Ectodermal cell (in vitro differentiated cells): ENCODE data around the gene GLRA2.
"Not testable (repeated sequence)": the region's sequence is repeated elsewhere in the genome, so short reads cannot be mapped to it uniquely, and the experiment has no call there.

Experiments used
- H3K27ac ChIP-seq: 2 replicates; pipeline ENCODE4 v1.7.0; 2013; ENCODE audit warnings: mild to moderate bottlenecking, low read depth, low read length; ENCODE audit not compliant: insufficient read depth, poor library complexity, severe bottlenecking
- H3K27me3 ChIP-seq: 2 replicates; pipeline ENCODE4 v1.7.0; 2013; ENCODE audit warnings: mild to moderate bottlenecking, low read length; ENCODE audit not compliant: insufficient read depth, control insufficient read depth, poor library complexity, severe bottlenecking
- H3K36me3 ChIP-seq: one replicate; pipeline ENCODE4 v1.7.0; 2013; ENCODE audit warnings: low read length; ENCODE audit not compliant: control insufficient read depth, insufficient read depth
- H3K4me1 ChIP-seq: one replicate; pipeline ENCODE4 v1.7.0; 2013; ENCODE audit warnings: low read length; ENCODE audit not compliant: control insufficient read depth, insufficient read depth
- H3K4me3 ChIP-seq: 2 replicates; pipeline ENCODE4 v1.7.0; 2013; ENCODE audit warnings: low read depth, low read length, control low read depth; ENCODE audit not compliant: insufficient read depth
- H3K9me3 ChIP-seq: 2 replicates; pipeline ENCODE4 v1.7.0; 2013; ENCODE audit warnings: mild to moderate bottlenecking, low read length, moderate library complexity; ENCODE audit not compliant: control insufficient read depth
- WGBS, 2 experiments: methylation state at CpG; one replicate each; pipeline ENCODE4 v1.1.7; 2013; ENCODE audit warnings: missing lambda C conversion rate in 2 of 2; 5-methylcytosine and 5-hydroxymethylcytosine counted together

The GLRA2 gene

DNA sequence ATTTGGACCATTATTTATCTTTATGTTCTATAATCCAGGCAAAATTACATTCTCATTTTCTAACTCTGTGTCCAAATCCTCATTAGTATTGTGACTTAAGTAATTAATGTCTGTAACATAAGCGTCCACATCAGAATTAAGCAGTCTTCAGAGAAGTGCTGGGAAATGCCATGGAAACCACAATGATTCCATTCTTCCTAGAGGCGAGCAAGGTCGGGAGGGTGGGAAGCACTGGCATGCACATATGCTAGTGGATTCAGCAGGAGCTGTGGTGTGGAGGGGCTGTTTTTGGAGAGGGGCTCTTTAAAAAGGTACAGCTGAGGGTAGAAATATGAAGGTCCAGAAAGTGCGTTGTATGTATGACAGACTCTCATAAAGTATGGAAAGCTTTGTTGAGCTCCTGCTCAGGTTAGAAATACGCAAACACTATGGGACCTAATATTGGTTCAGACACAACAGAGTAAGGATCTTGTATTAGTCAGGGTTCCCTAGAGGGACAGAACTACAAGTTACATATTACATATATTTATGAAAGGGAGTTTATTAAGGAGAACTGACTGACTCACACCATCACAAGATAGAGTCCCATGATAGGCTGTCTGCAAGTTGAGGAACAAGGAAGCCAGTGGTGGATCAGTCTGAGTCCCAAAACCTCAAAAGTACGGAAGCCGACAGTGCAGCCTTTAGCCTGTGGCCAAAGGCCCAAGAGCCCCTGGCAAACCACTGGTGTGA, 61.5 kb downstream of the GLRA2 start:
- Histone ChIP-seq H3K9me3 (no peaks in the 10 kb centered on the region), H3K27me3 (no peaks in the 10 kb centered on the region), H3K4me3 (no peak overlapping the region), H3K27ac (no peak overlapping the region), H3K4me1 (no peaks in the 10 kb centered on the region), H3K36me3 (no peaks in the 10 kb centered on the region)
- WGBS, 2 experiments, result 93 to 94% methylated on average over 7 of the region's 7 CpGs

DNA sequence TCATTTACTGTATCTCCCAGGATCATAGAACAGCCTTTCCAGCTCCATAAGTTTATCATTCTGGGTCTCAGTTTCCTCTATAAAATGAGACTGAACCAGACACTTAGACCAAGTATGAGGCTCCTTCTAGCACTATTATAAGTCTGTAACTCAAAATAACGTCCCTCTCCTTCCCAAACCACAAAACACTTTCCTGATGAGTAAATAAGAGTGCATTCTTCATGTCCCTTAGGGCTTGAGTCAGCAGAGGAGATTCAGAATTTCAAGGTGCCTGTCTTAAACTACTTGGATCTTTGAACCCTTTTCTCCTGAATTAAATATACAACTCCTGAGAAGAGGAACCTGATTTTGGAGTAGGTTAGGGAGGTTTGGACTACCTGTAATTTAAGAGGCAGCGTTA, 62.6 kb downstream of the GLRA2 start:
- Histone ChIP-seq H3K4me3 (no peak overlapping the region), H3K4me1 (no peaks in the 10 kb centered on the region), H3K36me3 (no peaks in the 10 kb centered on the region), H3K9me3 (no peaks in the 10 kb centered on the region), H3K27me3 (no peaks in the 10 kb centered on the region), H3K27ac (no peak overlapping the region)
- WGBS, 2 experiments, result 90% methylated on average over 2 of the region's 2 CpGs

DNA sequence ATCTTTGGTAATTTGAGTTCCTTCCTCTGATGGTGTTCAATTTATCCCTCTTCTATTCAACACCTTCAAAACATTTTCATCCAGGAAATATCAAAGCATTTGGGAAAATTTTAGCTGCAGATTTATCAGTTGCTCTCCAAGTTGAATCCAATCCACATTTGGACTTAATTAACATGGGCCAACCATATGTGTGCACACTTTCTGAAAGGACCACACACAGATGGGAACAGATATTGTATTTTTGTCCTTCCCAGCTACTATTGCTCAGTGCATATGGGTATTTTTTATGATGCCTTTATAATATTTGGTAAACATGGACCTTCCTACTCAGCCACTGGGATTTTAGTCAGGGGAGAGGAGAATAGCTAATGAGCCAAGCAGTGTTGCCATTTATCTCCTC, 65.2 kb downstream of the GLRA2 start:
- H3K36me3 ChIP-seq, result no peaks in the 10 kb centered on the region
- H3K4me1 ChIP-seq, result no peaks in the 10 kb centered on the region
- H3K27ac ChIP-seq, result no peak overlapping the region
- H3K27me3 ChIP-seq, result no peaks in the 10 kb centered on the region
- H3K9me3 ChIP-seq, result no peaks in the 10 kb centered on the region
- H3K4me3 ChIP-seq, result no peak overlapping the region

GRCh38 chrX:14598330-14598729, 69.0 kb downstream of the GLRA2 start:
- no peak overlapping the region for H3K27ac ChIP-seq
- WGBS, 2 experiments, result 27 to 50% methylated on average over 1 to 3 of the region's 3 CpGs
- H3K27me3 ChIP-seq, result no peaks in the 10 kb centered on the region
- no peak overlapping the region for H3K4me3 ChIP-seq
- H3K36me3 ChIP-seq, result no peaks in the 10 kb centered on the region
- H3K4me1 ChIP-seq, result no peaks in the 10 kb centered on the region
- H3K9me3 ChIP-seq, result no peaks in the 10 kb centered on the region

GRCh38 chrX:14607446-14607985, 78.2 kb downstream of the GLRA2 start:
- Histone ChIP-seq H3K36me3 (no peaks in the 10 kb centered on the region), H3K4me1 (no peaks in the 10 kb centered on the region), H3K27me3 (no peaks in the 10 kb centered on the region), H3K27ac (no peak overlapping the region), H3K9me3 (no peaks in the 10 kb centered on the region), H3K4me3 (no peak overlapping the region)
- WGBS, 2 experiments, result 91 to 94% methylated on average over 3 of the region's 3 CpGs

- not testable (repeated sequence) for H3K4me1 ChIP-seq, H3K27me3 ChIP-seq, H3K36me3 ChIP-seq, H3K9me3 ChIP-seq, H3K27ac ChIP-seq, H3K4me3 ChIP-seq
- WGBS, 2 experiments, result 91 to 97% methylated on average over 3 of the region's 5 CpGs
These were observed 83.1 kb downstream of the GLRA2 start for GRCh38 chrX:14612450-14612849.

DNA sequence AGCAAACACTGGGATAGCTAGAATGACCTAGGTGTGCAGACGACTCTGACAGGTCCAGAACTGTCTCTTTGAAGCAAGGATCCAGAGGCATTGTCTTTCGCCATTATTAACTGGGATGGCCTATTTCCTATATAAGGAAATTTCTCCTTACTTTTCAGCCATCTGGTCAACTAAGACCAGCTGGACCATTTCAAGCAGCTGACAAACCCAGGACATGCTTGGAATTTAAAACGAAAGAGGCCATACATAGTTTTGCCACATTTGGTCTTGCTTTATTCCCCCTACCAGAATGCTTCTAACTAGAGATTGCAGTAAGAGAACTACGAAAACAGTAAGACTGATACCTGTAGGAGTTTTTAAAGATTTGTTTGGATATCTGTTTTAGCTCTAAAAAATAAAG, 87.0 kb downstream of the GLRA2 start:
- WGBS, 2 experiments, result 83 to 94% methylated on average over 3 to 4 of the region's 4 CpGs

DNA sequence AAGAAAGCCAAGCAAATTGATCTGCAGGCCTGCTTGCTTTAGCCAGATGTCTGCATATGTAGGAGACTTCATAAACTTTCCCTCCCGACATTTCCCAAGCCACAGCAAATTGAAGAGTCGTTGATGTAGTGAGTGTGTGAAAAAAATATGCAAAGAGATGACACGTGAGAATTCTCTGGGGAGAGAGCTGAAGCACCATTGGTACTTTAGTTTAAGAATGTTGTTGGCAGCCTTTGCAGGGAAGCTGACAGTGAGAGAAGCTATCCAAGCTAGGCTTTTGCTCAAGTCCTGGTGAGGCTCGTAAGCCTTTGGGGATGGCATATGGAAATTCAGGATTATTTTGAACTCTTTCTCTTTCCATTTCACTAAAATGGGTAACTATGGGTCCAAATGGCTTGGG, 87.5 kb downstream of the GLRA2 start:
- no peak overlapping the region for H3K4me3 ChIP-seq
- no peaks in the 10 kb centered on the region for H3K9me3 ChIP-seq
- H3K27ac ChIP-seq, result no peak overlapping the region
- H3K4me1 ChIP-seq, result no peaks in the 10 kb centered on the region
- H3K36me3 ChIP-seq, result no peaks in the 10 kb centered on the region
- H3K27me3 ChIP-seq, result no peaks in the 10 kb centered on the region
- WGBS, 2 experiments, result 84 to 92% methylated on average over 3 to 4 of the region's 4 CpGs

More for the DNA sequence above, 87.0 kb downstream of the GLRA2 start:
- Histone ChIP-seq H3K27me3 (no peaks in the 10 kb centered on the region), H3K4me1 (no peaks in the 10 kb centered on the region), H3K27ac (no peak overlapping the region), H3K4me3 (no peak overlapping the region), H3K9me3 (no peaks in the 10 kb centered on the region), H3K36me3 (no peaks in the 10 kb centered on the region)

- Histone ChIP-seq H3K27ac (no peak overlapping the region), H3K4me3 (no peak overlapping the region), H3K4me1 (no peaks in the 10 kb centered on the region), H3K27me3 (no peaks in the 10 kb centered on the region), H3K36me3 (no peaks in the 10 kb centered on the region), H3K9me3 (no peaks in the 10 kb centered on the region)
- WGBS, 2 experiments, result 88 to 92% methylated on average over 4 of the region's 5 CpGs
These were observed 89.0 kb downstream of the GLRA2 start for GRCh38 chrX:14618177-14618965.

DNA sequence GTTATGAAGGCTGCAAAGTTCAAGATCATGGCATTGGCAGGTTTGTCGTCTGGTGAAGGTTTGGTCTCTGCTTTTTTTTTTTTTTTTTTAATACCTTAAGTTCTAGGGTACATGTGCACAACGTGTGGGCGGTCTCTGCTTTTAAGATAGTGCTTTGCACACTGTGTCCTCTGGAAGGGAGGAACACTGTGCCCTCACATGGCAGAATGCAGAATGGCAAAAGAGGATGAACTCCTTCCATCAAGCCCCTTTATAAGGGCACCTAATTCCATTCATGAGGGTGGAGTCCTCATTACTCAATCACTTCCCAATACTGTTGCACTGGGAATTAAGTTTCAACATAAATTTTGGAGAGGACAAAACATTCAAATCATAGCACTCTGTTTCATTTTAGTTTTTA, 101.4 kb downstream of the GLRA2 start:
- H3K27ac ChIP-seq, result no peak overlapping the region
- no peak overlapping the region for H3K4me3 ChIP-seq
- 57 to 69% methylated on average over 3 of the region's 3 CpGs for WGBS, 2 experiments
- no peaks in the 10 kb centered on the region for H3K4me1 ChIP-seq
- H3K36me3 ChIP-seq, result no peaks in the 10 kb centered on the region
- H3K27me3 ChIP-seq, result no peaks in the 10 kb centered on the region
- H3K9me3 ChIP-seq, result no peaks in the 10 kb centered on the region
